HL-60 (cell line): ENCODE data around the gene TSHZ2.

ENCODE experiments used
- DNase-seq, 2 experiments: peaks; one replicate each; pipeline ENCODE4 v3.0.0-alpha.2; 2010 to 2020; ENCODE audit warnings: low read depth in 1 of 2, low spot score in 1 of 2
- H3K27ac ChIP-seq: fragments of 250-450 bp; sonication (Bioruptor Pico); replicated peaks from 2 replicates; pipeline ENCODE4 v1.5.1; 2020; ENCODE audit warnings: mild to moderate bottlenecking, moderate library complexity
- H3K27me3 ChIP-seq: fragments of 250-450 bp; sonication (Bioruptor Pico); 2 replicates; pipeline ENCODE4 v1.5.1; 2021; ENCODE audit warnings: mild to moderate bottlenecking, moderate library complexity; ENCODE audit not compliant: insufficient read depth, poor library complexity, severe bottlenecking
- H3K4me3 ChIP-seq: replicated peaks from 2 replicates; pipeline ENCODE4 v1.5.1; 2011; ENCODE audit warnings: mild to moderate bottlenecking, control low read depth, low read length; ENCODE audit not compliant: insufficient read depth
- GABPA ChIP-seq: IDR thresholded peaks from 2 replicates; pipeline ENCODE4 v1.6.1; 2012; ENCODE audit warnings: low read depth
- POLR2AphosphoS5 ChIP-seq: IDR thresholded peaks from 2 replicates; pipeline ENCODE4 v1.6.1; 2012; ENCODE audit warnings: low read depth
- SPI1 ChIP-seq: IDR thresholded peaks from 2 replicates; pipeline ENCODE4 v1.6.1; 2012; ENCODE audit warnings: low read depth, mild to moderate bottlenecking, borderline replicate concordance
- TF ChIP-seq, protein P1 (sequence below): IDR thresholded peaks from one replicate; pipeline ENCODE4 v1.5.1; 2011; ENCODE audit warnings: low read length, control low read depth, inconsistent platforms; ENCODE audit not compliant: insufficient read depth
- TF ChIP-seq, protein P2 (sequence below): IDR thresholded peaks from 2 replicates; pipeline ENCODE4 v1.6.1; 2012; ENCODE audit warnings: low read depth; ENCODE audit not compliant: insufficient replicate concordance

Gene TSHZ2

DNA sequence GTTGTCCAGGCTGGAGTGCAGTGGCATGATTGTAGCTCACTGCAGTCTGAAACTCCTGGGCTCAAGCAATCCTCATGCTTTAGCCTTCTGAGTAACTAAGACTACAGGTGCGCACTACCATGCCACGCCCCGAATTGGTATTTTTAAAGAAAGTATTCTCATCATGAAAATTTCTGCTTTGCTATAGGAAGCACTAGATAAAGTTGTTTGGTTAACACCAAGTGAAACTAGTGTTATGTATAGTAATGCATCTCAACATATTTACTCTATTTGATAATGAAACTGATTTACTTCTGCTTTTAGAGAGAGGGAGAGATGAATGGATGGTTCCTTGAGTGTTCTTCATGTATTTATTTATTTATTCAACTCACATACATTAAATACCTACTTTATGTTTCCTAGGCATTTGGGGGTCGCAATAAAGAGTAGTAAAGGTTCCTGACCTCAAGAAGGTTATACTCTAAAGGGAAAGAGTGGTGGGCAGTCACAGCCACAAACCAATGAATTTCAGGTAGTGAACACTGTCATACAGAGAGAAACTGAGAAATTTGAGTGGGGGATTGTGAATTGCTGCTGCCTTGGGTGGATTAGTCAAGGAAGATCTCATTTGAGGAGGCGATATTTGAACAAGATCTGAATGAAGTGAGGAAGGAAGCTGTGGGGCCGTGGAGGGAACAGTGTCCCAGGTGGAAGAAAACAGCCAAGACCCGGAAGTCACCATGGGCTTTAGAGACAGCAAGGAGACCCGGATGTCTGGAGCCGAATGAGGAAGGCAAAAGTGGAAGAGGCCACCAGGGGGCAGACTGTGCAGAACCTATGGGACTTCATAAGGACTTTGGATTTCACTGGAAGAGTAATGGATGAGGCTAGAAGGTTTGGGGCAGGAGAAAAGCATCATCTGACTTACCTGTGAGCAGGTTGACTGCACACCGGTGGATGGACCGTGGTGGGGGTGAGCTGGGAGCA lies 185.6 kb downstream of the TSHZ2 start:
- no peak overlapping the region for H3K27ac ChIP-seq
- no peak overlapping the region for H3K4me3 ChIP-seq
- TF ChIP-seq, protein P1, sequence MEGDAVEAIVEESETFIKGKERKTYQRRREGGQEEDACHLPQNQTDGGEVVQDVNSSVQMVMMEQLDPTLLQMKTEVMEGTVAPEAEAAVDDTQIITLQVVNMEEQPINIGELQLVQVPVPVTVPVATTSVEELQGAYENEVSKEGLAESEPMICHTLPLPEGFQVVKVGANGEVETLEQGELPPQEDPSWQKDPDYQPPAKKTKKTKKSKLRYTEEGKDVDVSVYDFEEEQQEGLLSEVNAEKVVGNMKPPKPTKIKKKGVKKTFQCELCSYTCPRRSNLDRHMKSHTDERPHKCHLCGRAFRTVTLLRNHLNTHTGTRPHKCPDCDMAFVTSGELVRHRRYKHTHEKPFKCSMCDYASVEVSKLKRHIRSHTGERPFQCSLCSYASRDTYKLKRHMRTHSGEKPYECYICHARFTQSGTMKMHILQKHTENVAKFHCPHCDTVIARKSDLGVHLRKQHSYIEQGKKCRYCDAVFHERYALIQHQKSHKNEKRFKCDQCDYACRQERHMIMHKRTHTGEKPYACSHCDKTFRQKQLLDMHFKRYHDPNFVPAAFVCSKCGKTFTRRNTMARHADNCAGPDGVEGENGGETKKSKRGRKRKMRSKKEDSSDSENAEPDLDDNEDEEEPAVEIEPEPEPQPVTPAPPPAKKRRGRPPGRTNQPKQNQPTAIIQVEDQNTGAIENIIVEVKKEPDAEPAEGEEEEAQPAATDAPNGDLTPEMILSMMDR: peak; percentile 19
- TF ChIP-seq GABPA: no peak
- no peak for TF ChIP-seq POLR2AphosphoS5
- TF ChIP-seq SPI1: peak; percentile 20; the same call in 1 of the 2 replicates
- DNase-seq: peak; percentile 11 to 63
- H3K27me3 ChIP-seq: no peaks in the 10 kb centered on the region

DNA sequence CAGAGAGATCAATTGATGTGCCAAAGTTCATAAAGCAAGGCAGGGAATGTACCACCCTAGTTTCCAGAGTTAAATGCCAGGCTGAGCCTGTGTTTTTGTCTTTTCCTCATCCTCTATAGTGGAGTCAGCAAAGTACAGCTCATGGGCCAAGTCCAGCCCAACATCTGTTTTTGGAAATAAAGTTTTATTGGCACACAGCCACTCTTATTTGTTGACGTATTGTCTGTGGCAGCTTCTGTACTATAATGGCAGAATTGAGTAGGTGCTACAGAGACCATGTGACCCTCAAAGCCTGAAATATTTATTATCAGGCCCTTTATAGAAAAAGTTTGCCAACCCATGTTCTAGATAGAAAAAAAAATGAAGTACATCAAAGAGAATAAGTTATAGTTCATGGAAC lies 187.0 kb downstream of the TSHZ2 start:
- Histone ChIP-seq H3K4me3 (no peak overlapping the region), H3K27ac (no peak overlapping the region), H3K27me3 (no peaks in the 10 kb centered on the region)
- TF ChIP-seq POLR2AphosphoS5 (no peak), SPI1 (no peak), GABPA (no peak)
- TF ChIP-seq, protein P1: no peak
- TF ChIP-seq, protein P2, sequence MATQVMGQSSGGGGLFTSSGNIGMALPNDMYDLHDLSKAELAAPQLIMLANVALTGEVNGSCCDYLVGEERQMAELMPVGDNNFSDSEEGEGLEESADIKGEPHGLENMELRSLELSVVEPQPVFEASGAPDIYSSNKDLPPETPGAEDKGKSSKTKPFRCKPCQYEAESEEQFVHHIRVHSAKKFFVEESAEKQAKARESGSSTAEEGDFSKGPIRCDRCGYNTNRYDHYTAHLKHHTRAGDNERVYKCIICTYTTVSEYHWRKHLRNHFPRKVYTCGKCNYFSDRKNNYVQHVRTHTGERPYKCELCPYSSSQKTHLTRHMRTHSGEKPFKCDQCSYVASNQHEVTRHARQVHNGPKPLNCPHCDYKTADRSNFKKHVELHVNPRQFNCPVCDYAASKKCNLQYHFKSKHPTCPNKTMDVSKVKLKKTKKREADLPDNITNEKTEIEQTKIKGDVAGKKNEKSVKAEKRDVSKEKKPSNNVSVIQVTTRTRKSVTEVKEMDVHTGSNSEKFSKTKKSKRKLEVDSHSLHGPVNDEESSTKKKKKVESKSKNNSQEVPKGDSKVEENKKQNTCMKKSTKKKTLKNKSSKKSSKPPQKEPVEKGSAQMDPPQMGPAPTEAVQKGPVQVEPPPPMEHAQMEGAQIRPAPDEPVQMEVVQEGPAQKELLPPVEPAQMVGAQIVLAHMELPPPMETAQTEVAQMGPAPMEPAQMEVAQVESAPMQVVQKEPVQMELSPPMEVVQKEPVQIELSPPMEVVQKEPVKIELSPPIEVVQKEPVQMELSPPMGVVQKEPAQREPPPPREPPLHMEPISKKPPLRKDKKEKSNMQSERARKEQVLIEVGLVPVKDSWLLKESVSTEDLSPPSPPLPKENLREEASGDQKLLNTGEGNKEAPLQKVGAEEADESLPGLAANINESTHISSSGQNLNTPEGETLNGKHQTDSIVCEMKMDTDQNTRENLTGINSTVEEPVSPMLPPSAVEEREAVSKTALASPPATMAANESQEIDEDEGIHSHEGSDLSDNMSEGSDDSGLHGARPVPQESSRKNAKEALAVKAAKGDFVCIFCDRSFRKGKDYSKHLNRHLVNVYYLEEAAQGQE: no peak
- DNase-seq: no peak

DNA sequence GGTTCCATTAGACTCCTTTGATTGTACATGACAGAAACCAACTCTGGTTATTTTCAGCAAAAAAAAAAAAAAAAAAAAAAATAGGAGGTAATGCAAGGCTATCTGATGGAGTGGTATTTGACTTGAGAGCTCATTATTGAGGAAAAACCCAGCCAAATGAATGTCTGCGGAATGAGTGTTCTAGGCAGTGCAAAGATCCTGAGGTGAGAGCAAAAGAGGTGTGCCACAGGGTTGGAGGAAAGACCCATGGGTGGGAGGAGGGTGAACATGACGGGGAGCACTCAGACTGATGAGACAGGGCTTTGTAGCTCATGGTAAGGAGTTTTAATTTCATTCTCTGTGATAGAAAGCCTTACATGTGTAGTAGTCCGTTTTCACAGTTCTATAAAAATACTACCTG lies 188.9 kb downstream of the TSHZ2 start:
- DNase-seq: no peak
- TF ChIP-seq SPI1 (no peak), GABPA (no peak), POLR2AphosphoS5 (no peak)
- TF ChIP-seq, protein P2: no peak
- TF ChIP-seq, protein P1: no peak
- H3K4me3 ChIP-seq: no peak overlapping the region
- H3K27me3 ChIP-seq: no peaks in the 10 kb centered on the region
- H3K27ac ChIP-seq: no peak overlapping the region
